HEK293T (cell line): ENCODE results near the gene LRP4.

Experiments used
- BHLHE40 ChIP-seq: fragments of 450-650 bp; IDR thresholded peaks from 2 replicates; pipeline ENCODE4 v1.6.1; 2016; ENCODE audit warnings: mild to moderate bottlenecking, moderate library complexity, borderline replicate concordance
- ELF4 ChIP-seq: fragments of 450-650 bp; IDR thresholded peaks from 2 replicates; pipeline ENCODE4 v1.6.1; 2017; ENCODE audit warnings: antibody characterized with exemption
- FOXA1 ChIP-seq: fragments of 450-650 bp; IDR thresholded peaks from 2 replicates; pipeline ENCODE4 v1.6.1; 2016; ENCODE audit warnings: mild to moderate bottlenecking
- L3MBTL2 ChIP-seq: fragments of 450-650 bp; conservative IDR thresholded peaks from 2 replicates; pipeline ENCODE4 v1.6.1; 2016; ENCODE audit warnings: mild to moderate bottlenecking
- PKNOX1 ChIP-seq: fragments of 450-650 bp; IDR thresholded peaks from 2 replicates; pipeline ENCODE4 v1.6.1; 2016
- SP1 ChIP-seq: fragments of 450-650 bp; IDR thresholded peaks from 2 replicates; pipeline ENCODE4 v1.6.1; 2017
- ZNF384 ChIP-seq: fragments of 450-650 bp; IDR thresholded peaks from 2 replicates; pipeline ENCODE4 v1.6.1; 2016

- TF ChIP-seq L3MBTL2 (no peak), ELF4 (no peak), ZNF384 (no peak), PKNOX1 (no peak), BHLHE40 (no peak), FOXA1 (no peak), SP1 (no peak)
These were observed at the start of gene LRP4 for GRCh38 chr11:46918083-46918787.
